Muscle of arm (tissue), 12 donors: ENCODE results near the gene TCAIM. TPM values are rescaled to one million over a fixed set of nuclear protein-coding genes. Genes with fewer than 3 reads are reported as not detected.

Source experiments
- DNase-seq: peaks from one replicate; pipeline ENCODE4 v3.0.0-alpha.2; 2013
- polyA plus RNA-seq, 12 donors: library from polyadenylated mRNA; unstranded; fragments of 120-200 nt; gene quantifications; one replicate each; pipeline ENCODE4 v1.2.1, GENCODE V29; 2013; ENCODE audit not compliant: insufficient read length in 12 of 12

Gene TCAIM
- polyA plus RNA-seq, 12 donors = 23.8 to 51.5 (median 26.0) TPM; not detected in 1

- no peak for DNase-seq
These were observed 105.9 kb downstream of the TCAIM start for GRCh38 chr3:44444437-44444836.

DNA sequence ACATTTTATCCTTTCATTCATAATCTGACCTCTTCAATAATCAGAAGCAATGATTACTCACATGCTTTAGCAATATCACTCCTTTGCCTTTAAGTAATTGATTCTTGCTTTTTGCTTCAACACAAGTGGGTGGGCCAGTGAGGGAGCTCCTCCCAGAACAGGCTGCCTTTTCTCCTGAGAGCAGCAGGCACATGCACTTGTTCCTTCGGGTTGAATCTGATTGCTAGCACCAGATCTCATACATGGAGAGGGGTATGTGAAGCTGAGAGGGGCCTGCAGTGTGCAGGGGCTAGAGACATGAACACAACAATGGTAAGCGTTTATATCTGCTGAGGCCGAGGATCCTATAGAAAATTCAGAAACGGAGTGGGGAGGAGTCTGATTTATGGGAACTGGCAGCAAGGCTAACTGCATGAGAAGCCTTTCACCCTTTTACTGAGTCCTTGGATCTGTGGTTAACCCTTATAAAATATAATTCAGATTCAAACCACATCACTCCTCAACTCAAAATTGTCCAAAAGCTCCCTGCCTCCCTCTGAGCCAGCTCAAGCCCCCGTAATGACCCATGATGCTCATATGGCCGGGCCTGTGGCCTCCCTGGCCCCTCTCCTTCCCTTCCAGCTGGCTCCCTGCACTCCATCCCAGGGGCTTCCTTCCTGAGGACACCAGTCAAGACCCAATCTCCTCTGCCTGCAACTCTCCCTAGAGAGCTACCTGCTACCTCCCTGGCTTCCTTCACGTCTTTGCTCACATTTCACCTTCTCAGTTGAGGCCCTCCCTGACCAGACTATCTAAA lies 106.5 kb downstream of the TCAIM start:
- no peak for DNase-seq

GRCh38 chr3:44445786-44446185 lies 107.2 kb downstream of the TCAIM start:
- no peak for DNase-seq

GRCh38 chr3:44446929-44447328 lies 108.4 kb downstream of the TCAIM start:
- no peak for DNase-seq

GRCh38 chr3:44451441-44451840 lies 112.9 kb downstream of the TCAIM start:
- no peak for DNase-seq

- no peak for DNase-seq
These were observed 115.7 kb downstream of the TCAIM start for GRCh38 chr3:44454258-44454657.

DNA sequence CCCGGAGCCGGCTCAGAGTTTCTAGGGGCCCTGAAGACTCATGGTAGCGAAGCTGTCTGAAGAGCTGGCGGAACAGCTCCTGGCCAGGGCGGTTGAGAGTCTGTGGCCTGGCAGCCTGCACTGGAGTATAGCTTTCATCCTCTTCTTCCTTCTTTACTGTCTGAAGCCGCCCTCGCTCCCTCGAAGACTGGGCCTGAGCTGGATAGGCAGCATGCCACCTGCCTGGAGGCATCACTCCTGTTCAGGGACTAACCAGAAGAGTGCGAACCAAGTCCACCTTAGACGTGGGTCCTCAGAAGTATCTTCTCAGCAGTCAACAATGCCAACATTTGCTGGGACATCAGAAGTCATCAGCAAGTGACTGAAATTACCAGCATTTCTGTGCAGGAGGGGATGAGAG lies 116.8 kb downstream of the TCAIM start:
- no peak for DNase-seq

Other genes starting within 250 kb of the TCAIM start
- gene TOPAZ1, start 96.9 kb upstream of the TCAIM start, polyA plus RNA-seq = not detected
- gene ZNF445, start 138.9 kb downstream of the TCAIM start, polyA plus RNA-seq = 10 to 100 TPM in 11 of 12 donors, not detected in 1; 12.4 to 22.4 (median 16.9) TPM
- gene ZKSCAN7, start 216.4 kb downstream of the TCAIM start, polyA plus RNA-seq = 10 to 100 TPM in 1 of 12 donors, 1 to 10 TPM in 10, not detected in 1; 5.8 to 10.4 (median 8.1) TPM
- gene ZNF660, start 246.2 kb downstream of the TCAIM start, polyA plus RNA-seq = 1 to 10 TPM in 11 of 12 donors, not detected in 1; 3.4 to 9.8 (median 4.8) TPM